Neutrophil (primary cell): Measurements from ENCODE around the gene SCPEP1.

Experiments
- H3K27ac ChIP-seq: fragments of 200-600 bp; sonication (generic); 2 replicates; pipeline ENCODE4 v1.5.1; 2016; ENCODE audit warnings: mild to moderate bottlenecking, moderate library complexity
- H3K27me3 ChIP-seq: fragments of 200-600 bp; sonication (generic); 2 replicates; pipeline ENCODE4 v1.6.0; 2016; ENCODE audit warnings: mild to moderate bottlenecking
- H3K36me3 ChIP-seq: fragments of 200-600 bp; sonication (generic); 2 replicates; pipeline ENCODE4 v1.5.1; 2017
- H3K4me1 ChIP-seq, 2 experiments: fragments of 200-600 bp in 1 of 2; sonication (generic) in 1 of 2; 1 replicate in 1 of 2; 2 replicates in 1 of 2; pipeline versions ENCODE4 v1.5.1 to v1.6.1; 2013 to 2016; ENCODE audit warnings: low read depth in 1 of 2, low read length in 1 of 2, mild to moderate bottlenecking in 1 of 2, moderate library complexity in 1 of 2; ENCODE audit not compliant: control insufficient read depth in 1 of 2, insufficient read depth in 1 of 2
- H3K4me3 ChIP-seq, 2 experiments: fragments of 200-600 bp in 1 of 2; sonication (generic) in 1 of 2; 1 replicate in 1 of 2; 2 replicates in 1 of 2; pipeline ENCODE4 v1.5.1; 2013 to 2016; ENCODE audit warnings: low read depth in 1 of 2, low read length in 1 of 2, mild to moderate bottlenecking in 1 of 2, moderate library complexity in 1 of 2
- H3K9me3 ChIP-seq: fragments of 200-600 bp; sonication (generic); 2 replicates; pipeline ENCODE4 v1.5.1; 2016
- CTCF ChIP-seq: fragments of 200-600 bp; sonication (generic); IDR thresholded peaks from 2 replicates; pipeline ENCODE4 v1.5.1; 2016; ENCODE audit warnings: antibody characterized with exemption

Gene SCPEP1

GRCh38 chr17:56985371-56986162, 7.6 kb downstream of the SCPEP1 start:
- TF ChIP-seq CTCF = no peak
- H3K36me3 ChIP-seq = peaks cover 29% of the 10 kb centered on the region
- no peaks in the 10 kb centered on the region for H3K9me3 ChIP-seq
- peak overlapping the region; percentile 46 to 48 for H3K4me3 ChIP-seq
- H3K4me1 ChIP-seq = peaks cover 65 to 68% of the 10 kb centered on the region in 2 experiments
- no peaks in the 10 kb centered on the region for H3K27me3 ChIP-seq
- H3K27ac ChIP-seq = peak overlapping the region; percentile 86

- H3K4me1 ChIP-seq = peaks cover 55 to 63% of the 10 kb centered on the region in 2 experiments
- H3K4me3 ChIP-seq = no peak overlapping the region
- no peak for TF ChIP-seq CTCF
- peaks cover 47% of the 10 kb centered on the region for H3K36me3 ChIP-seq
- no peaks in the 10 kb centered on the region for H3K9me3 ChIP-seq
- peak overlapping the region; percentile 86 for H3K27ac ChIP-seq
- H3K27me3 ChIP-seq = no peaks in the 10 kb centered on the region
Observed at GRCh38 chr17:56987283-56987834, 9.4 kb downstream of the SCPEP1 start.

- peaks cover 64% of the 10 kb centered on the region for H3K36me3 ChIP-seq
- H3K9me3 ChIP-seq = no peaks in the 10 kb centered on the region
- H3K27ac ChIP-seq = no peak overlapping the region
- no peak for TF ChIP-seq CTCF
- H3K4me1 ChIP-seq = peaks cover 38 to 46% of the 10 kb centered on the region in 2 experiments
- no peak overlapping the region for H3K4me3 ChIP-seq
- no peaks in the 10 kb centered on the region for H3K27me3 ChIP-seq
Observed at GRCh38 chr17:56988901-56989572, 11.1 kb downstream of the SCPEP1 start.

GRCh38 chr17:56992364-56992763, 14.4 kb downstream of the SCPEP1 start:
- H3K9me3 ChIP-seq = no peaks in the 10 kb centered on the region
- no peak for TF ChIP-seq CTCF
- H3K36me3 ChIP-seq = peaks cover 97% of the 10 kb centered on the region
- peaks cover 5 to 14% of the 10 kb centered on the region in 2 experiments for H3K4me1 ChIP-seq
- no peak overlapping the region for H3K4me3 ChIP-seq
- no peaks in the 10 kb centered on the region for H3K27me3 ChIP-seq
- no peak overlapping the region for H3K27ac ChIP-seq

- Histone ChIP-seq H3K4me1 (peaks cover 4 to 11% of the 10 kb centered on the region in 2 experiments), H3K36me3 (peaks cover 98% of the 10 kb centered on the region), H3K27me3 (no peaks in the 10 kb centered on the region), H3K27ac (no peak overlapping the region), H3K9me3 (no peaks in the 10 kb centered on the region), H3K4me3 (no peak overlapping the region)
- no peak for TF ChIP-seq CTCF
Observed at GRCh38 chr17:56994009-56994792, 16.3 kb downstream of the SCPEP1 start.
